ENCODE data around the gene RAB36. TPM values are rescaled to one million over a fixed set of nuclear protein-coding genes. Genes with fewer than 3 reads are reported as not detected.

The RAB36 gene
- total RNA-seq, 3 donors from 2014 or later (not counting 1 experiment from before 2014, with no cell fraction given), result 1.7 to 2.9 (median 2.6) TPM

GRCh38 chr22:23149743-23150238 lies 4.5 kb downstream of the RAB36 start:
- Histone ChIP-seq H3K27me3 (ENCODE audit: control insufficient read depth, insufficient read depth, low read length) (no peaks in the 10 kb centered on the region), H3K4me1 (ENCODE audit: control insufficient read depth, insufficient read depth, low read length) (peaks cover 38% of the 10 kb centered on the region), H3K9me3 (ENCODE audit: control insufficient read depth, insufficient read depth, low read length) (no peaks in the 10 kb centered on the region), H3K4me3 (ENCODE audit: low read length) (no peak overlapping the region), H3K27ac (ENCODE audit: low read length) (no peak overlapping the region), H3K36me3 (ENCODE audit: control insufficient read depth, insufficient read depth, low read length) (no peaks in the 10 kb centered on the region)
- 95% methylated on average over 15 of the region's 15 CpGs for WGBS (ENCODE audit: insufficient coverage)
- no peak for TF ChIP-seq CTCF (IDR thresholded peaks at IDR 0.05)
- no peak overlapping the region for H3K4me3 Mint-ChIP-seq
- intact Hi-C loops (cut with micrococcal nuclease), result no loop called here
- no peak for ATAC-seq
- no peaks in the 10 kb centered on the region for H3K36me3 Mint-ChIP-seq
- H3K4me1 Mint-ChIP-seq, result peaks cover 21 to 38% of the 10 kb centered on the region in 2 donors
- H3K9me3 Mint-ChIP-seq, result no peaks in the 10 kb centered on the region
- DNase-seq, result no peak
- no peaks in the 10 kb centered on the region for H3K27me3 Mint-ChIP-seq (ENCODE audit: low read depth in 2 of 2)
- peak overlapping the region in 1 of 2 donors; percentile 59 for H3K27ac Mint-ChIP-seq

- Histone ChIP-seq H3K4me3 (ENCODE audit: low read length) (no peak overlapping the region), H3K27ac (ENCODE audit: low read length) (no peak overlapping the region), H3K36me3 (ENCODE audit: control insufficient read depth, insufficient read depth, low read length) (no peaks in the 10 kb centered on the region), H3K9me3 (ENCODE audit: control insufficient read depth, insufficient read depth, low read length) (no peaks in the 10 kb centered on the region), H3K27me3 (ENCODE audit: control insufficient read depth, insufficient read depth, low read length) (no peaks in the 10 kb centered on the region), H3K4me1 (ENCODE audit: control insufficient read depth, insufficient read depth, low read length) (peaks cover 28% of the 10 kb centered on the region)
- no peaks in the 10 kb centered on the region for H3K27me3 Mint-ChIP-seq (ENCODE audit: low read depth in 2 of 2)
- no peak for ATAC-seq
- WGBS (ENCODE audit: insufficient coverage), result 87% methylated on average over 6 of the region's 6 CpGs
- H3K36me3 Mint-ChIP-seq, result no peaks in the 10 kb centered on the region
- TF ChIP-seq CTCF (IDR thresholded peaks at IDR 0.05), result no peak
- H3K27ac Mint-ChIP-seq, result no peak overlapping the region
- no peak for DNase-seq
- no peaks in the 10 kb centered on the region for H3K9me3 Mint-ChIP-seq
- intact Hi-C loops (cut with micrococcal nuclease), result no loop called here
- no peak overlapping the region for H3K4me3 Mint-ChIP-seq
- peaks cover 11 to 29% of the 10 kb centered on the region in 2 donors for H3K4me1 Mint-ChIP-seq
Observed at GRCh38 chr22:23150762-23151161, 5.5 kb downstream of the RAB36 start.

DNA sequence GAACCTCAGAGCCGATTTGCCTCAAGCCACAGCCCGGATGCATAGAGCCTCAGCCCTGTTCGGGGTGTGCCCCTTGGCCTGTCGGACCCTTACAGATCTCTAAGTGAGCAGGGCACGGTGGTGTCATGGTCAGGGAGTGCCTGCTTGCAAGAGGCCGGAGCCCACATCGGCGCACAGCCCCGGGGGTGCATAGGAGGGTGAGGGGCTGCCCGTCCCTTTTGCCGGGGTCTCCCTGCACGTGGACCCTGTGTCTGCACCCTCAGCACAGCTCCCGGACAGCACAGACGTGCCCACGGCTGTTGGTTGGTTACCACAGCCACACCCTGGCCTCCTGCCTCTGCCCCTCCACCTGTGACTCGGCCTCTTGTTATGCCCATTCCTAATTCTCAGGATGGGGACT lies 6.5 kb downstream of the RAB36 start:
- no peaks in the 10 kb centered on the region for H3K9me3 Mint-ChIP-seq
- DNase-seq, result no peak
- H3K4me1 Mint-ChIP-seq, result peaks cover 11 to 27% of the 10 kb centered on the region in 2 donors
- 92% methylated on average over 16 of the region's 16 CpGs for WGBS (ENCODE audit: insufficient coverage)
- intact Hi-C loops (cut with micrococcal nuclease), result no loop called here
- no peak for TF ChIP-seq CTCF (IDR thresholded peaks at IDR 0.05)
- H3K27me3 Mint-ChIP-seq (ENCODE audit: low read depth in 2 of 2), result no peaks in the 10 kb centered on the region
- no peak overlapping the region for H3K4me3 Mint-ChIP-seq
- H3K27ac Mint-ChIP-seq, result no peak overlapping the region
- H3K9me3 ChIP-seq (ENCODE audit: control insufficient read depth, insufficient read depth, low read length), result no peaks in the 10 kb centered on the region
- no peaks in the 10 kb centered on the region for H3K36me3 Mint-ChIP-seq
- ATAC-seq, result no peak
- H3K4me1 ChIP-seq (ENCODE audit: control insufficient read depth, insufficient read depth, low read length), result peaks cover 23% of the 10 kb centered on the region
- no peaks in the 10 kb centered on the region for H3K27me3 ChIP-seq (ENCODE audit: control insufficient read depth, insufficient read depth, low read length)
- no peaks in the 10 kb centered on the region for H3K36me3 ChIP-seq (ENCODE audit: control insufficient read depth, insufficient read depth, low read length)
- H3K4me3 ChIP-seq (ENCODE audit: low read length), result no peak overlapping the region
- H3K27ac ChIP-seq (ENCODE audit: low read length), result no peak overlapping the region
